HepG2 (cell line): ENCODE results near the gene HEXIM1. TPM values are rescaled to one million over a fixed set of nuclear protein-coding genes. Genes with fewer than 3 reads are reported as not detected.

ENCODE experiments used
- ATAC-seq: fragments of 200-7000 bp; cut with Tn5 transposase; 3 replicates; pipeline ENCODE4 v1.9.1; 2020; ENCODE audit warnings: mild to moderate bottlenecking, moderate library complexity
- BruUV-seq: library from RNA; stranded (reverse); fragments of 400-500 nt; replicated peaks from 2 replicates; lab custom pipeline; 2021; lab: Mats Ljungman, UMichigan
- CTCF ChIA-PET: fragments of 300-600 bp; formaldehyde crosslinking; extraction: SDS; loops from one replicate; lab custom pipeline; 2021; ENCODE audit warnings: low total read pairs, inconsistent platforms, low intra/inter-chr PET ratio; lab: Yijun Ruan, JAX
- POLR2A ChIA-PET: fragments of 350-600 bp; sonication (Branson Sonifier 250); formaldehyde crosslinking; loops from one replicate; lab custom pipeline; 2020; ENCODE audit warnings: antibody characterized with exemption, inconsistent platforms; lab: Yijun Ruan, JAX
- DNase-seq: peaks from one replicate; pipeline ENCODE4 v3.0.0-alpha.2; 2015; ENCODE audit warnings: low spot score
- FAIRE-seq: peaks from 3 replicates; lab custom pipeline; 2011; peaks lifted over from hg19 to GRCh38; lab: Jason Lieb, UNC
- H2AFZ ChIP-seq: one replicate; pipeline ENCODE4 v1.6.1; 2011; ENCODE audit warnings: low read length, inconsistent platforms
- H3K27ac ChIP-seq: fragments of 300-600 bp; 3 replicates; pipeline ENCODE4 v1.8.0; 2011; ENCODE audit warnings: mixed run types, mild to moderate bottlenecking, mixed read lengths, low read length, inconsistent platforms; ENCODE audit not compliant: insufficient read depth; ENCODE audit errors: extremely low read length
- H3K27me3 ChIP-seq, 2 experiments: fragments of 200-600 bp in 1 of 2; 2 replicates in 1 of 2; 3 replicates in 1 of 2; pipeline versions ENCODE4 v1.6.0 to v1.8.0; 2011; ENCODE audit warnings: low read length in 2 of 2, mild to moderate bottlenecking in 2 of 2, moderate library complexity in 2 of 2, inconsistent platforms in 1 of 2; ENCODE audit not compliant: insufficient read depth in 2 of 2, control insufficient read depth in 1 of 2
- H3K36me3 ChIP-seq, 2 experiments: fragments of 200-600 bp in 1 of 2; replicated peaks in 1 of 2; 2 replicates in 1 of 2; 3 replicates in 1 of 2; pipeline versions ENCODE4 v1.5.1 to v1.8.0; 2011; ENCODE audit warnings: low read length in 2 of 2, inconsistent platforms in 1 of 2; ENCODE audit not compliant: insufficient read depth in 2 of 2, control insufficient read depth in 1 of 2
- H3K4me1 ChIP-seq: 2 replicates; pipeline ENCODE4 v1.5.1; 2012; ENCODE audit warnings: low read length, inconsistent platforms; ENCODE audit not compliant: insufficient read depth
- H3K4me2 ChIP-seq: 2 replicates; pipeline ENCODE4 v1.6.0; 2011; ENCODE audit warnings: low read depth, low read length, inconsistent platforms
- H3K4me3 ChIP-seq, 3 experiments: fragments of 200-600 bp in 1 of 3; sonication (generic), shearing (Covaris generic) in 1 of 3; replicated peaks in 1 of 3; 2 replicates each; pipeline ENCODE4 v1.5.1; 2011 to 2016; ENCODE audit warnings: low read length in 3 of 3, inconsistent platforms in 2 of 3, low read depth in 2 of 3, mild to moderate bottlenecking in 2 of 3, control low read depth in 1 of 3, mixed read lengths in 1 of 3; ENCODE audit not compliant: insufficient read depth in 1 of 3
- H3K79me2 ChIP-seq: one replicate; pipeline ENCODE4 v1.6.1; 2011; ENCODE audit warnings: low read length, inconsistent platforms; ENCODE audit not compliant: insufficient read depth
- H3K9ac ChIP-seq: 2 replicates; pipeline ENCODE4 v1.6.0; 2011; ENCODE audit warnings: mild to moderate bottlenecking, low read depth, low read length, inconsistent platforms; ENCODE audit not compliant: insufficient read depth
- H3K9me3 ChIP-seq: 2 replicates; pipeline ENCODE4 v1.5.1; 2012; ENCODE audit warnings: mild to moderate bottlenecking, low read length
- H4K20me1 ChIP-seq: 2 replicates; pipeline ENCODE4 v1.6.0; 2011; ENCODE audit warnings: inconsistent platforms, mild to moderate bottlenecking, low read length, moderate library complexity; ENCODE audit not compliant: insufficient read depth
- CENPX ChIP-seq: sonication (generic); formaldehyde crosslinking; IDR thresholded peaks from 2 replicates; pipeline ENCODE4 v1.9.0; 2021; ENCODE audit warnings: mild to moderate bottlenecking, missing genetic modification reagents, moderate library complexity
- MIER3 ChIP-seq: IDR thresholded peaks from 2 replicates; pipeline ENCODE4 v1.6.1; 2016; ENCODE audit warnings: missing compliant biosample characterization, borderline replicate concordance
- NFRKB ChIP-seq: fragments of 450-650 bp; IDR thresholded peaks from 2 replicates; pipeline ENCODE4 v1.6.1; 2017
- PBX2 ChIP-seq: IDR thresholded peaks from 2 replicates; pipeline ENCODE4 v1.6.1; 2016; ENCODE audit warnings: control low read depth
- PBX3 ChIP-seq: sonication (generic); formaldehyde crosslinking; IDR thresholded peaks from 2 replicates; pipeline ENCODE4 v1.8.1; 2023; ENCODE audit warnings: missing genetic modification reagents, inconsistent platforms, borderline replicate concordance
- SP4 ChIP-seq: sonication (generic); formaldehyde crosslinking; IDR thresholded peaks from 2 replicates; pipeline ENCODE4 v1.8.1; 2023; ENCODE audit warnings: mild to moderate bottlenecking, missing genetic modification reagents
- TSC22D2 ChIP-seq: sonication (generic); formaldehyde crosslinking; IDR thresholded peaks from 2 replicates; pipeline ENCODE4 v1.5.1; 2020; ENCODE audit warnings: missing genetic modification reagents, mild to moderate bottlenecking, borderline replicate concordance
- ZBTB33 ChIP-seq: sonication (generic); formaldehyde crosslinking; IDR thresholded peaks from 2 replicates; pipeline ENCODE4 v1.4.0; 2020; ENCODE audit warnings: missing genetic modification reagents
- ZFYVE20 ChIP-seq: sonication (generic); formaldehyde crosslinking; IDR thresholded peaks from 2 replicates; pipeline ENCODE4 v1.8.0; 2023; ENCODE audit warnings: low read depth, mild to moderate bottlenecking, moderate library complexity, missing genetic modification reagents, borderline replicate concordance
- ZNF207 ChIP-seq: fragments of 450-650 bp; IDR thresholded peaks from 2 replicates; pipeline ENCODE4 v1.6.1; 2016; ENCODE audit warnings: antibody characterized with exemption, borderline replicate concordance
- ZNF264 ChIP-seq: sonication (generic); formaldehyde crosslinking; IDR thresholded peaks from 2 replicates; pipeline ENCODE4 v1.4.0; 2020; ENCODE audit warnings: missing genetic modification reagents
- ZNF780A ChIP-seq: sonication (generic); formaldehyde crosslinking; IDR thresholded peaks from 2 replicates; pipeline ENCODE4 v1.8.0; 2022; ENCODE audit warnings: mild to moderate bottlenecking, missing genetic modification reagents, moderate library complexity
- in situ Hi-C: cut with HindIII; loops from 2 replicates; pipeline ENCODE4 v1.10.0; 2017; ENCODE audit warnings: low pct_unique_long_range_greater_than_20kb; ENCODE audit not compliant: extremely low pct_ligation_motif_present
- intact Hi-C: fragments of 100-400 bp; cut with micrococcal nuclease; formaldehyde crosslinking; loops from one replicate; pipeline ENCODE4 v1.10.0; 2022; ENCODE audit not compliant: unreplicated experiment
- polyA plus RNA-seq, 8 experiments: library from polyadenylated mRNA; depleted of rRNA in 3 of 8; stranded (reverse) in 7 of 8; unstranded in 1 of 8; fragments of >200 nt; fragmentation: Illumina TruSeq in 4 of 8; extraction: Trizol in 4 of 8; gene quantifications; 2 replicates each; pipeline versions ENCODE4 v1.2.1 to v1.2.3, GENCODE V29; 2011 to 2016; ENCODE audit warnings: low read depth in 4 of 8, missing spikeins in 1 of 8, mixed read lengths in 1 of 8; ENCODE audit not compliant: insufficient read depth in 1 of 8
- total RNA-seq, 5 experiments: library from RNA; depleted of rRNA; stranded (reverse); fragments of >200 nt; fragmentation: Illumina TruSeq; extraction: Trizol; gene quantifications; 2 replicates each; pipeline ENCODE4 v1.2.3, GENCODE V29; 2016; ENCODE audit warnings: low read depth in 1 of 5

Gene HEXIM1
- total and polyA plus RNA-seq, 2 of the 13 experiments (the other 11 are each of a cell fraction or from before 2014, with no cell fraction given) = 10.5 to 16.6 TPM

- no TSS peak for BruUV-seq
- ATAC-seq (no peak), FAIRE-seq (no peak), DNase-seq (no peak)
- Histone ChIP-seq H4K20me1 (no peaks in the 10 kb centered on the region), H3K4me3 (no peak overlapping the region), H3K36me3 (no peaks in the 10 kb centered on the region), H3K4me1 (peaks cover 68% of the 10 kb centered on the region), H3K9ac (no peak overlapping the region), H3K4me2 (no peak overlapping the region), H3K27me3 (no peaks in the 10 kb centered on the region), H3K79me2 (no peaks in the 10 kb centered on the region), H3K9me3 (no peaks in the 10 kb centered on the region), H2AFZ (no peak overlapping the region), H3K27ac (no peak overlapping the region)
- in situ Hi-C loops = loop anchor here (5.0 kb wide), 1 partner anchor 48 kb away; the partner anchor contains the start of gene HEXIM1
- POLR2A ChIA-PET = interaction anchor here (3.4 to 12.2 kb wide), 4 partner anchors 23 to 60 kb away, joined by 60 to 551 read pairs (median 66); partner anchors contain the start of genes ACBD4, HEXIM1 and HEXIM2
- no peak for TF ChIP-seq CENPX (CRISPR knock-in tag)
- no peak for TF ChIP-seq ZBTB33
- TF ChIP-seq TSC22D2 (CRISPR knock-in tag) = no peak
- no peak for TF ChIP-seq ZNF207
- no peak for TF ChIP-seq ZNF264 (CRISPR knock-in tag)
- TF ChIP-seq NFRKB = no peak
- TF ChIP-seq SP4 (CRISPR knock-in tag) = no peak
- TF ChIP-seq ZFYVE20 (CRISPR knock-in tag) = no peak
- no peak for TF ChIP-seq ZNF780A
- TF ChIP-seq PBX2 (CRISPR knock-in tag) = no peak
- TF ChIP-seq PBX3 = no peak
- no peak for TF ChIP-seq MIER3 (CRISPR knock-in tag)
- CTCF ChIA-PET = interaction anchor here (5.0 to 8.1 kb wide), 2 partner anchors 45 to 61 kb away, joined by 130 to 303 read pairs; partner anchors contain the start of genes ACBD4, HEXIM1 and PLCD3
- intact Hi-C loops = no loop called here
Measured at GRCh38 chr17:45195424-45195823, 47.1 kb downstream of the HEXIM1 start.
